ENCODE data around the gene TM4SF18. TPM values are rescaled to one million over a fixed set of nuclear protein-coding genes. Genes with fewer than 3 reads are reported as not detected.

TM4SF18 gene
- polyA plus RNA-seq, 2 donors = 0.53 to 1.2 TPM

DNA sequence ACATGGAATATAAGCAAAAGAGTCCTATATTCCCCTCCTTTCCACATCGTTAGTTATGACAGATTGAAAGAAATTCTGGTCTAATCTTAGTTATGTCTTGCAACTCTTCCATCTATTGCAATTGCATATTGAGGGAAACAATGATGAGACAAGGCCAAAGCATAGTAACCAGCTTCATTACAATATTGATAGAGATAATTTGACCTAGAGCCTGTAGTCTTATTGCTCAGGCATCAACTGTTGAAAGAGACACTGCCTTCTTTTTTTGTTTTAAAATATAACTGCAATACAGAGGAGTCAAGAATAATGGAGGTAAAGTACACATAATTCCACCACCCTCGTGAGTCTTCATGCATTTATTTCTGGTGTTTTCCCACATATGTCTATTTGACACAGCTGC is 2.0 kb downstream of the TM4SF18 start:
- Histone ChIP-seq H3K4me3 (ENCODE audit: low read depth in 1 of 2, low read length in 2 of 2) (no peak overlapping the region), H3K36me3 (ENCODE audit: control insufficient read depth in 2 of 2, insufficient read depth in 2 of 2, low read length in 1 of 2) (no peaks in the 10 kb centered on the region), H3K27me3 (ENCODE audit: control insufficient read depth in 1 of 2, insufficient read depth in 2 of 2, low read length in 2 of 2) (no peaks in the 10 kb centered on the region), H3K27ac (ENCODE audit: low read depth in 2 of 2, low read length in 1 of 2) (no peak overlapping the region), H3K4me1 (ENCODE audit: control insufficient read depth in 2 of 2, insufficient read depth in 2 of 2, low read length in 1 of 2) (no peaks in the 10 kb centered on the region), H3K9me3 (ENCODE audit: control insufficient read depth in 2 of 2, insufficient read depth in 1 of 2, low read depth in 1 of 2, low read length in 1 of 2) (no peaks in the 10 kb centered on the region)
- 80% methylated on average over 2 of the region's 2 CpGs for WGBS, 2 donors

DNA sequence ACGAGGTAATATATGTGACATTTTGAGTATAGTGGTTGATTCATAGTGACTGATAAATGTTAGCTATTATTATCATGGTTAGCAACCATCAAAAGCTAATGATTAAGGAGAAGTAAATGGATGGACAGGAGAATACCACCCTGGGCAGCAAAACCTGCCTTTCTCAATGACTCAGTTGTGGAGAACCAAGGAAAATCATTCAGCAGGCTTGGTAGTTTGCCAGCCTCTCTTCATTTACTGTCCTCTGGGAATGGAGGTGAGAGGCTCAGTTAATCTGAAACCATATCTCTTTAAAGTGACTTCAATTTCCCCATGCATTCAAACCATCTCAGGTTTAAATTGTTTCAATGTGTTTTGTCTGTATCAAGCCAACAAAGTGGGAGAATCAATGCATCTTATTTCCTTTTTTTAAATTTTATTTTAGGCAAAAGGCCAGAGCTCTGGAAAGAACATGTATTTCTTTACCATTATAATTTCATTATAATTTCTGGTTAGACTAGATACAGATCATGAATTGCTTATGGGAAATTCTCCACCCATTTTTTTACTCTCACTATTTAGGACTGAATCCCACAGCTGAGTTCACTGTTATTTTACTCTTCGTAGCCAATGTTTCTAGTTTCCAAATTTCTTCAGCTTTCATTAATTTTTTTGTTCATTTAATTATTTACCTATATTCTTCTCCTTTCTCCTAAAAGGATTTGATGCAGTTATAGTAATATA is 2.7 kb downstream of the TM4SF18 start:
- Histone ChIP-seq H3K4me3 (ENCODE audit: low read depth in 1 of 2, low read length in 2 of 2) (no peak overlapping the region), H3K9me3 (ENCODE audit: control insufficient read depth in 2 of 2, insufficient read depth in 1 of 2, low read depth in 1 of 2, low read length in 1 of 2) (no peaks in the 10 kb centered on the region), H3K4me1 (ENCODE audit: control insufficient read depth in 2 of 2, insufficient read depth in 2 of 2, low read length in 1 of 2) (no peaks in the 10 kb centered on the region), H3K27ac (ENCODE audit: low read depth in 2 of 2, low read length in 1 of 2) (no peak overlapping the region), H3K36me3 (ENCODE audit: control insufficient read depth in 2 of 2, insufficient read depth in 2 of 2, low read length in 1 of 2) (no peaks in the 10 kb centered on the region), H3K27me3 (ENCODE audit: control insufficient read depth in 1 of 2, insufficient read depth in 2 of 2, low read length in 2 of 2) (no peaks in the 10 kb centered on the region)
- 76 to 93% methylated on average over 2 of the region's 2 CpGs for WGBS, 2 donors

DNA sequence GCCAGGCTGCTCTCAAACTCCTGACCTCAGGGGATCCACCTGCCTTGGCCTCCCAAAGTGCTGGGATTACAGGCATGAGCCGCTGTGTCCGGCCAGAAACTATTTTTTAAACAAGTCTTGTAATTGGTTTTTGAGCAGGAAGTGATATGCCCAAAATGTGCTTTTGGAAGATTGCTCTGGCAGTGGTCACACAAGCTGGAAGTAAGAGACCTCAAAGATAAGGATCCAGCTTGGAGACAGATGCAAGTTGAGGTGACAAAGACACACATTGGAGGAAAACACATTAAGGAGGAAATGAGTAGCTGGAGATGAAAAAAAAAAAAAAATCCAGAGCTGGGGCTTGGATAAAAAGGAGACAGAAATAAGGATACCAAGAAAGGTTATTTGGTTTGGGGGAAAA is 6.3 kb downstream of the TM4SF18 start:
- Histone ChIP-seq H3K36me3 (ENCODE audit: control insufficient read depth in 2 of 2, insufficient read depth in 2 of 2, low read length in 1 of 2) (no peaks in the 10 kb centered on the region), H3K4me3 (ENCODE audit: low read depth in 1 of 2, low read length in 2 of 2) (no peak overlapping the region), H3K27ac (ENCODE audit: low read depth in 2 of 2, low read length in 1 of 2) (no peak overlapping the region), H3K4me1 (ENCODE audit: control insufficient read depth in 2 of 2, insufficient read depth in 2 of 2, low read length in 1 of 2) (no peaks in the 10 kb centered on the region), H3K9me3 (ENCODE audit: control insufficient read depth in 2 of 2, insufficient read depth in 1 of 2, low read depth in 1 of 2, low read length in 1 of 2) (no peaks in the 10 kb centered on the region), H3K27me3 (ENCODE audit: control insufficient read depth in 1 of 2, insufficient read depth in 2 of 2, low read length in 2 of 2) (no peaks in the 10 kb centered on the region)
- 79 to 88% methylated on average over 2 of the region's 2 CpGs for WGBS, 2 donors

DNA sequence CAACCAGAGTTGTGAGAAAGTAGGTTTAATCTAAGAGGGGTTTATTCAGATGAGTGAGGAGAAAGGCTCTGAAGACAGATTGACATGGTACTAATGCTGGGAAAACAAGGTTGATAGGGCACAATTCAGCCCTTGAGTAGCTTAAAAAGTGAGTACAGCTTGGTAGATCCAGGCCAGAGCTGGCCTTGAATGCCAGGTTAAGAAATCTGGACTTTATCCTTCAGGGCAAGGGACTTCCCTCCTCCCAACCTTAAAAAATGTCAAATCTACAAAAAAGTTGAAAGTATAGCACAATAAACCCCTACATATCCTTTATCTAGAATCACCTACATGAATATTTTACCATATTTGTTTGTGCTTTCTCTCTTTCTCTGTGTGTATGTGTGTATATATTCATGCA is 7.9 kb downstream of the TM4SF18 start:
- H3K4me3 ChIP-seq (ENCODE audit: low read depth in 1 of 2, low read length in 2 of 2) = no peak overlapping the region
- H3K27ac ChIP-seq (ENCODE audit: low read depth in 2 of 2, low read length in 1 of 2) = no peak overlapping the region
- no peaks in the 10 kb centered on the region for H3K4me1 ChIP-seq (ENCODE audit: control insufficient read depth in 2 of 2, insufficient read depth in 2 of 2, low read length in 1 of 2)
- H3K27me3 ChIP-seq (ENCODE audit: control insufficient read depth in 1 of 2, insufficient read depth in 2 of 2, low read length in 2 of 2) = no peaks in the 10 kb centered on the region
- H3K9me3 ChIP-seq (ENCODE audit: control insufficient read depth in 2 of 2, insufficient read depth in 1 of 2, low read depth in 1 of 2, low read length in 1 of 2) = no peaks in the 10 kb centered on the region
- H3K36me3 ChIP-seq (ENCODE audit: control insufficient read depth in 2 of 2, insufficient read depth in 2 of 2, low read length in 1 of 2) = no peaks in the 10 kb centered on the region

DNA sequence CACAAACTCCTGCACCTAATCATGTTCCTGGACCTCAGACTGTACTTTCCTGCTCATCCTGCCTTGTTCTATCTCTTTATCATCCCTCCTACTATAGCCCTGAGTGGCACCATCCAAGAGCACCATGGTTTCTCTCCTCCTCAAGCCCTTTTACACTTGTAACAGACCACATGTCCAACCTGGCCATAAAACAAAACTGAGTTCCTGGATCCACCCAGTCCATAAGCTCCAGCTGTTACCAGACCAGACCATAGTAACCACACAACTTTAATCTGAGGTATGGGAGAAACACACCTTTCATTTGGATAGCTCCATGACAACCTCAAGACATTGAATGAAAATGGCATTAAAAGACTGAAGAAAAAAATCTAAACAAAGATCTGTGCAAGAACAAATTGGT is 9.1 kb downstream of the TM4SF18 start:
- no peaks in the 10 kb centered on the region for H3K9me3 ChIP-seq (ENCODE audit: control insufficient read depth in 2 of 2, insufficient read depth in 1 of 2, low read depth in 1 of 2, low read length in 1 of 2)
- no peak overlapping the region for H3K4me3 ChIP-seq (ENCODE audit: low read depth in 1 of 2, low read length in 2 of 2)
- H3K27me3 ChIP-seq (ENCODE audit: control insufficient read depth in 1 of 2, insufficient read depth in 2 of 2, low read length in 2 of 2) = no peaks in the 10 kb centered on the region
- H3K27ac ChIP-seq (ENCODE audit: low read depth in 2 of 2, low read length in 1 of 2) = no peak overlapping the region
- H3K36me3 ChIP-seq (ENCODE audit: control insufficient read depth in 2 of 2, insufficient read depth in 2 of 2, low read length in 1 of 2) = no peaks in the 10 kb centered on the region
- peaks cover 0 to 4% of the 10 kb centered on the region in 2 donors for H3K4me1 ChIP-seq (ENCODE audit: control insufficient read depth in 2 of 2, insufficient read depth in 2 of 2, low read length in 1 of 2)

DNA sequence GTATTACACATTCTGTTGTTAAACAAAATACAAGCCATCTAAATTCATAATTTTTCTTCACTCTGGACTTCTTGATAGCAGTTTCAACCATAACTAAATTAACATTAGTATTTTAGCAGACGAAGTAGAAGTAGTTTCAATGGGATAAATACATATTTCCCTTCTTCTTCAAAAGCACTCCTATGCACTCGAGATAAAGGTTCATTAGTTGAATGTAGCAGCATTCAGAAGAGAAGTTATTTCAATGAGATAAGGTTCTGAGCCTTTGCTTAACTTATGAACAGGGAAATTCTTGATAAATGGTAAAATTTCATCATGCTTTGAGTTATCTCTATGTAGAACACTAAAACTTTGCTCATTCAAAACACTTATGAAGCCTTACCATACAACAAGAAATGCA is 11.8 kb downstream of the TM4SF18 start:
- Histone ChIP-seq H3K9me3 (ENCODE audit: control insufficient read depth in 2 of 2, insufficient read depth in 1 of 2, low read depth in 1 of 2, low read length in 1 of 2) (no peaks in the 10 kb centered on the region), H3K36me3 (ENCODE audit: control insufficient read depth in 2 of 2, insufficient read depth in 2 of 2, low read length in 1 of 2) (no peaks in the 10 kb centered on the region), H3K4me1 (ENCODE audit: control insufficient read depth in 2 of 2, insufficient read depth in 2 of 2, low read length in 1 of 2) (peaks cover 0 to 4% of the 10 kb centered on the region in 2 donors), H3K4me3 (ENCODE audit: low read depth in 1 of 2, low read length in 2 of 2) (no peak overlapping the region), H3K27ac (ENCODE audit: low read depth in 2 of 2, low read length in 1 of 2) (no peak overlapping the region), H3K27me3 (ENCODE audit: control insufficient read depth in 1 of 2, insufficient read depth in 2 of 2, low read length in 2 of 2) (no peaks in the 10 kb centered on the region)
- WGBS, 2 donors = 80 to 81% methylated on average over 2 of the region's 2 CpGs

DNA sequence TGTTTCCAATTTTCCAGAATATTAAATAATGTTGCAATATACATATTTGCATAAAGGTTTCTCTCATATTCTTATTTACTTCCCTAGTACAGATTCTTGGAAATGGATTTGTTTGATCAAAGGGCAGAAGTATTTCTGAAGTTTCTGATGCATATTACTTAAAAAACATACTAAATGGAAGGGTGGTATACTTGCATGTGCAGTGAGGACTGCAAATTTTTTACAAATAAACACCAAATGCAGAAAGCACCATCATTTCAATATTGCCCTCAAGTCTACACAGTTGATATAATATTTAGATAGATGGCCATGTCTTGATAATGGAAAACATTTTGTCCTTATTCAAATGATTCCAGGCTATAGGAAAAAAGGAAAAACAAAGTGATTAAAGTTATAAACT is 12.3 kb downstream of the TM4SF18 start:
- no peaks in the 10 kb centered on the region for H3K9me3 ChIP-seq (ENCODE audit: control insufficient read depth in 2 of 2, insufficient read depth in 1 of 2, low read depth in 1 of 2, low read length in 1 of 2)
- H3K27me3 ChIP-seq (ENCODE audit: control insufficient read depth in 1 of 2, insufficient read depth in 2 of 2, low read length in 2 of 2) = no peaks in the 10 kb centered on the region
- H3K4me3 ChIP-seq (ENCODE audit: low read depth in 1 of 2, low read length in 2 of 2) = no peak overlapping the region

DNA sequence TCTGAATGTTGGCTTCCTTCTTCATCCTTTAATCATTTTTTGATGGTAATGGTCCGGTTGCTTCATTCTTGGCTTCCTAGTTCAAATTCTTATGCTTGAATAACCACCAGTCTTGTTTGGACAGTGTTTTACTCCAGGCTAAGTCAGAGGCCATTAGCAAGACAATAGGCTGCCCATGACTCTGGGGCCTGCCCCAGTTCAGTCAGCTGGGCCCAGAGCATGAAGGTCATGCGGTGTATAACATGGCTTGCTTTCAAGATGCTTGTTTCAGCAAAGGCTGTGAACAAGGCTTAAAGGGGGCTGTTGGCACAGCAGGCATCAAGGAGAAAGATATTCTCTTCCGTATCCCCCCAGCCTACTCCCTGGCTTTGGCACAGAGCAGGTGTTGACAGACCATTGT is 13.7 kb downstream of the TM4SF18 start:
- no peak overlapping the region for H3K27ac ChIP-seq (ENCODE audit: low read depth in 2 of 2, low read length in 1 of 2)
- WGBS, 2 donors = 60 to 74% methylated on average over 3 of the region's 3 CpGs
- H3K4me3 ChIP-seq (ENCODE audit: low read depth in 1 of 2, low read length in 2 of 2) = no peak overlapping the region
- H3K36me3 ChIP-seq (ENCODE audit: control insufficient read depth in 2 of 2, insufficient read depth in 2 of 2, low read length in 1 of 2) = no peaks in the 10 kb centered on the region
- H3K27me3 ChIP-seq (ENCODE audit: control insufficient read depth in 1 of 2, insufficient read depth in 2 of 2, low read length in 2 of 2) = no peaks in the 10 kb centered on the region
- peaks cover 0 to 4% of the 10 kb centered on the region in 2 donors for H3K4me1 ChIP-seq (ENCODE audit: control insufficient read depth in 2 of 2, insufficient read depth in 2 of 2, low read length in 1 of 2)
- no peaks in the 10 kb centered on the region for H3K9me3 ChIP-seq (ENCODE audit: control insufficient read depth in 2 of 2, insufficient read depth in 1 of 2, low read depth in 1 of 2, low read length in 1 of 2)

More for the DNA sequence above, 12.3 kb downstream of the TM4SF18 start:
- H3K36me3 ChIP-seq (ENCODE audit: control insufficient read depth in 2 of 2, insufficient read depth in 2 of 2, low read length in 1 of 2) = no peaks in the 10 kb centered on the region
- H3K27ac ChIP-seq (ENCODE audit: low read depth in 2 of 2, low read length in 1 of 2) = no peak overlapping the region
- H3K4me1 ChIP-seq (ENCODE audit: control insufficient read depth in 2 of 2, insufficient read depth in 2 of 2, low read length in 1 of 2) = peaks cover 0 to 4% of the 10 kb centered on the region in 2 donors

DNA sequence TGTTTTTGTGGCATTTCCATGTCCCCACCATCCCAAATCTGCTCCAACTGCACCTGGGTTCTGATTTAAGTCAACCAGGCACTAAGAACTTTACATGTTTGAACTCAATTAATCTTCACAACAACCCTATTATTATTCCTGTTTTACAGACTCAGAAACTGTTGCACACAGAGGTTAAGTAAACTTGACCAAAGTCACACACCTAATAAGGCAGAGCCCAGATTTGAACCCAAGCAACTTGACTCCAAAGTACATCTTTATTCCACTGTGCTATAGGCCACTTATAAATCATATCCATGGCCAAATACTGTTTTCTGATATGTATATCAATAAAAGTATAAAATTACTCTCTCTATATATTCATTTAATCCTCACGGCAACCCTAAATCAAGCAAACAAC is 16.4 kb downstream of the TM4SF18 start:
- WGBS, 2 donors = 89 to 97% methylated on average over 1 of the region's 1 CpG
- Histone ChIP-seq H3K27me3 (ENCODE audit: control insufficient read depth in 1 of 2, insufficient read depth in 2 of 2, low read length in 2 of 2) (no peaks in the 10 kb centered on the region), H3K27ac (ENCODE audit: low read depth in 2 of 2, low read length in 1 of 2) (no peak overlapping the region), H3K4me3 (ENCODE audit: low read depth in 1 of 2, low read length in 2 of 2) (no peak overlapping the region), H3K9me3 (ENCODE audit: control insufficient read depth in 2 of 2, insufficient read depth in 1 of 2, low read depth in 1 of 2, low read length in 1 of 2) (no peaks in the 10 kb centered on the region), H3K36me3 (ENCODE audit: control insufficient read depth in 2 of 2, insufficient read depth in 2 of 2, low read length in 1 of 2) (no peaks in the 10 kb centered on the region), H3K4me1 (ENCODE audit: control insufficient read depth in 2 of 2, insufficient read depth in 2 of 2, low read length in 1 of 2) (peaks cover 0 to 4% of the 10 kb centered on the region in 2 donors)

DNA sequence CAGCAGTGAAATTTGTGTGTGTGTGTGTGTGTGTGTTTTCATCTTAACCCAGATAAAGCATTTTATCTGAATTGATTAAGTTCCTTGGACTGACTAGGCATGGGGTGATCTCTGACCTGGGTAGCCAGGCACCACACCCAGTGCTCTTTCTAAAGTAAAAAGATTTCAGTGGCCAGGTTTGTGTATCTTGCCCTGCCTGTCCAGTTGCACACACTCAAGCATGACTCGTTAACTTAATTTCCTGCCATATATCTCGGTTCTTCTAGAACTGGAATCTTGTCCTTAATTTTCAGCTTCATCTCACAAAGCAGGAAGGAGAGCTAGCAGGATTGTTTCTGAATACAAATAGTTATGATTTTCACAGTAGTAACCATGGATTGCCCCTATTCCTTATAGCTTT is 17.0 kb downstream of the TM4SF18 start:
- no peak overlapping the region for H3K27ac ChIP-seq (ENCODE audit: low read depth in 2 of 2, low read length in 1 of 2)
- 57 to 64% methylated on average over 2 of the region's 2 CpGs for WGBS, 2 donors
- H3K4me1 ChIP-seq (ENCODE audit: control insufficient read depth in 2 of 2, insufficient read depth in 2 of 2, low read length in 1 of 2) = peaks cover 0 to 4% of the 10 kb centered on the region in 2 donors
- no peaks in the 10 kb centered on the region for H3K27me3 ChIP-seq (ENCODE audit: control insufficient read depth in 1 of 2, insufficient read depth in 2 of 2, low read length in 2 of 2)
- no peaks in the 10 kb centered on the region for H3K36me3 ChIP-seq (ENCODE audit: control insufficient read depth in 2 of 2, insufficient read depth in 2 of 2, low read length in 1 of 2)
- no peaks in the 10 kb centered on the region for H3K9me3 ChIP-seq (ENCODE audit: control insufficient read depth in 2 of 2, insufficient read depth in 1 of 2, low read depth in 1 of 2, low read length in 1 of 2)
- no peak overlapping the region for H3K4me3 ChIP-seq (ENCODE audit: low read depth in 1 of 2, low read length in 2 of 2)

Data from esophagus (tissue), 2 donors.